CD4-positive, alpha-beta T cell treated with Interleukin-4 for 4 hours (primary cell): Measurements from ENCODE around the gene FERD3L.

ENCODE experiments used
- DNase-seq: peaks from one replicate; pipeline ENCODE4 v3.0.0-alpha.2; 2020

FERD3L gene

GRCh38 chr7:19116121-19117090 is 28.8 kb downstream of the FERD3L start:
- DNase-seq: no peak

GRCh38 chr7:19114551-19114855 is 30.7 kb downstream of the FERD3L start:
- no peak for DNase-seq

- no peak for DNase-seq
Measured at GRCh38 chr7:19113855-19114550, 31.2 kb downstream of the FERD3L start.

DNA sequence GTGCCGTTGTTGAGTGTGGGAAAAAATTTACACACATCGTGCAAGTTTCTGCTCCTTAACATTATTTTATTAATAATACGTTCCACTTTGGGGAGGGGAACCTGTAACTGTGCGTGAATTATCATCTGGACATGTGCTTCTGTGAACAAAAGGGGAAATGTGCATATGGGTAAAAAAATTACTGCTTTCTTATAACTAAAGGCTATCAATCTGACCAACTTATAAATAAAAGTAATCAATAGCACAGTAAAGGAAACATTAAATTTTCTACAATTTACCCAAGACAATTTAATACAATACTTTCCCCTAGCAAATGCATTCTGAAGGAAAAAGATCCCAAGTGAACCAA is 32.2 kb downstream of the FERD3L start:
- no peak for DNase-seq

GRCh38 chr7:19112274-19113001 is 32.8 kb downstream of the FERD3L start:
- no peak for DNase-seq

- no peak for DNase-seq
Measured at GRCh38 chr7:19111474-19112273, 33.5 kb downstream of the FERD3L start.

GRCh38 chr7:19110776-19111175 is 34.4 kb downstream of the FERD3L start:
- DNase-seq: no peak

GRCh38 chr7:19110026-19110730 is 35.0 kb downstream of the FERD3L start:
- DNase-seq: no peak

- no peak for DNase-seq
Measured at GRCh38 chr7:19109000-19109946, 35.9 kb downstream of the FERD3L start.

- no peak for DNase-seq
Measured at GRCh38 chr7:19107356-19108146, 37.7 kb downstream of the FERD3L start.

DNA sequence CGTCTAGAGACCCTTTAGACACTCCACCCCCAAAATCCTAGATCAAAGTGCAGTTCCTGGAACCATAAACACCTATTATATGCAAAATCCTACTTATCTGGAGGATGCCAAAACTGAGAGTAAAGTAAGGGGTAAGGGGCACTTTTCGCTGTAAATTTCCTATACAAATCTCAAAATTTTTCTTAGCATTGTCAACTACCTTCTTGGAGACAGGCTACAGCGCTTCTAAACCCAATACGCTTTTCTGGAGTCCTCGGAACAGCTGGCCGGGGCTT is 38.2 kb downstream of the FERD3L start:
- no peak for DNase-seq

DNA sequence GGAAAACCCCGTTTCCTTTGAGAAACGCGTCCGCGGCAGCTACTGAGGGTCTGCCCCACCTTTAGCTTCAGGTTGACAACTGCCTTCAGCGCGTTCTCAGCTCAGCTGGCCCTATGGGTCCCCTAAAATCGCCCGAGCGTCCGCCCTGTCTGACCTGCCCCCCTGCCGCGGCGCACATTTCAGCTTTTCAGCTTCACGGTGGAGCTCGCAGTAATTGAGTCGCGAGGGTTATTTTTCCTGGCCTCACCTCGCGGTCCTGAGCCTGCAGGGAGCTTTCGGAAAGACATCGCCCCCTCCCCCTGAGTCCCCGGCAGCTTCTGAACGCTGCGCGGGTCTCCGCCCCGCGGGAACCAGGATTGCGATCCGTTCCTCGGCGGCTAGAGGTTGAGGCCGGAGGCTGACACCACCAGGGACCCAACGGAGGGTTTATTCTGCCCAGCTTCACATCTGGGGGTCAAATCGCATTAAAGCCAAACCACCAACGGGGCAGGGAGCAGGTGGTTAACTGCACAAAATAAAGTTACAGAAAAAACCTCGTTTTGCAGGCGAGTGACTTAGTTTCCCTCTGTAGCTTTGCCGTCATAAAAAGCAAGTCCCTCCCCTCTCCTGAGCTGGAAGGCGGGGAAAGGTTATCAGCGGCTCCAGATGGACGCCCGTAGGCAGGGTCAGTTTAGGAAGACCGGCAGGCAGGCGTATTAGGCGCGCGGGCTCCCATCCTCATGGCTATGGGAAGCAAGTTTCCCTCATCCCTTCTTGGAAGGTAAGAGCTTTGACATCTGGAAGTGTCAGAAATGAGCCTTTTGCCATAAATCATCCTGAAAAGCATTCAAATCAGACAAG is 38.8 kb downstream of the FERD3L start:
- DNase-seq: no peak

GRCh38 chr7:19105546-19105945 is 39.7 kb downstream of the FERD3L start:
- no peak for DNase-seq

DNA sequence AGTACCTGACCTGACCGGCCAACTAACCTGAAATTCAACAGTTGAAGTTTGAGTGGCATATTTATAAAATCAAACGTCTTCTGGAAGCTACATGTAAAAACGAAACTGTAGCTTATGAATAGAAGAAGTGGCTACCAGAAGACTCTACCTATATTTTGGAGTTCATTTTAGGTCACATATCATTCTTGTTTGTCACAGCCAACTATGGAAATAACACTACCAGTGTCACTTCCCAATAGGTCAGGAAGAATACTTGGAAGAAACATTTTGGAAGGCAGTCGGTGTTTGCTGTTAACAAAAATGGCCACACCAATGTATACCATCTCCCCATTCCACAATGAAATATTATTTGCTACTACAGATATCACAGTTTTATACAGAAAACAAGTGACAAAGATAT is 40.4 kb downstream of the FERD3L start:
- no peak for DNase-seq

GRCh38 chr7:19102884-19103283 is 42.3 kb downstream of the FERD3L start:
- no peak for DNase-seq

DNA sequence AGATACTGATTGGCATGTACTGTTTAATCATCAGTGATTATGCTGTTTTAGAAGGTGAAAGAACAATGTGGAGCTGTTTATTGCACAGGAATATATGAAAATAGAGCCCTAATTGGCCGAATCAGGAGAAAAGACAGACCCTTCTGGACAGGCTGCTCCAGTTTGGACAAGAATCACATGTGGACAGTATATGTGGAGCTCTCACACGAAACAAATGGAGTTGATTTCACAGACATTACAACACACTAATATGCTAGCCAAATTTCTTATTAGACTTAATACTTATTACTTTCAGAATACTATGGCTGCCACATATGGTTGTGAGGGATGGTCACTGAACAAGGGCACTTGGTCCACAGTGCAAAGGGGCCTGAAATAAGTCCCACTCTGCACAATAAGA is 43.3 kb downstream of the FERD3L start:
- DNase-seq: no peak

- no peak for DNase-seq
Measured at GRCh38 chr7:19101472-19101871, 43.7 kb downstream of the FERD3L start.

DNA sequence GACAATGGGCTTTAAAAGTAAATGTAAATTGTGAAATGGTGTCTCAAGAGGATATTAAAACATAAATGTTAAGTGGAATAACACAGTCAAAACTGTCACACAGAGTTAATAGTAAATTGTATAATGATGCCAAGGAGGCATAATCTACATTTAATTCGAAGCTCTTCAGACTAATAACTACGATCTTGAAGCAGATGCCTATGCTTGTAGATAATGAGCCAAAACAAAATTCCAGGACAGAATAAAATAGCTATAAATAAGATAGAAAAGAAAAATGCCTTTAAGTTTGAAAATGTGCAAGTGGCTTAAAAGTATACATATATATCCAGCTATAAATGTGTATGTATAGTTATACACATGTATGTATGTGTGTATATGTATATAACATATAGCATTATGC is 45.3 kb downstream of the FERD3L start:
- DNase-seq: no peak

GRCh38 chr7:19099194-19099593 is 46.0 kb downstream of the FERD3L start:
- DNase-seq: no peak

DNA sequence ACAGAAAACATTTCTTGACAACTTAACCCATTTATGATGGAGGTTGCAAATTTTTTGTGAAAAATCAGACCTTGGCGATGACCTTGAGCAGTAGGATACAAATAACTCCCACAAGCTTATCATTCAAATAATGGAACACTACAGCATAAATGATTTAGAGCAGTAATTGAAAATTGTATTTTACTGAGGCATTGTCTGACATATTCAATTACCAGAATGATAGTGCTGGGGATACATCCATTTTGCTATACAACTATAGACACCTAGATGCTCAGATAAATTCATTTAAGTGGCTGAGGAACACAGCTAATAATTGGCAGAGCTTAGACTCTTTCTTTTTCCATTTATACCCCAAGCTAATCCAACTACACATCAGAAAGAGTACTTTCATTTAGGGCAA is 46.7 kb downstream of the FERD3L start:
- DNase-seq: no peak
